Measurements from ENCODE around the gene RGL3.
"Not testable (repeated sequence)": the region's sequence is repeated elsewhere in the genome, so short reads cannot be mapped to it uniquely, and the experiment has no call there.

RGL3 gene

DNA sequence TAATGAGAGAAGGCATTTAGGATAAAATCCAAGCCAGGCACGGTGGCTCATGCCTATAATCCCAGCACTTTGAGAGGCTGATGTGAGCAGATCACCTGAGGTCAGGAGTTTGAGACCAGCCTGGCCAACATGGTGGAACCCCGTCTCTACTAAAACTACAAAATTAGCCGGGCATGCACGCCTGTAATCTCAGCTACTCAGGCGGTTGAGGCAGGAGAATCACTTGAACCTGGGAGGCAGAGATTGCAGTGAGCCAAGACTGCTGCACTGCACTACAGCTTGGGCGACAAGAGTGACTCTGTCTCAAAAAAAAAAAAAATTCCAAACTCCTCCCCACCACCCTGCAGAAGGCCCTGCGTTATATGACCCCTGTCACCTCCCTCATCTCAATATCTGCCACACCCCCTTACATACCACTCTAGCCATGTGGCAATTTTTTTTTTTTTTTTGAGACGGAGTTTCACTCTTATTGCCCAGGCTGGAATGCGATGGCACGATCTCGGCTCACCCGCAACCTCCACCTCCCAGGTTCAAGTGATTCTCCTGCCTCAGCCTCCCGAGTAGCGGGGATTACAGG lies 39.8 kb downstream of the RGL3 start:
- DNase-seq, result not testable (repeated sequence)

DNA sequence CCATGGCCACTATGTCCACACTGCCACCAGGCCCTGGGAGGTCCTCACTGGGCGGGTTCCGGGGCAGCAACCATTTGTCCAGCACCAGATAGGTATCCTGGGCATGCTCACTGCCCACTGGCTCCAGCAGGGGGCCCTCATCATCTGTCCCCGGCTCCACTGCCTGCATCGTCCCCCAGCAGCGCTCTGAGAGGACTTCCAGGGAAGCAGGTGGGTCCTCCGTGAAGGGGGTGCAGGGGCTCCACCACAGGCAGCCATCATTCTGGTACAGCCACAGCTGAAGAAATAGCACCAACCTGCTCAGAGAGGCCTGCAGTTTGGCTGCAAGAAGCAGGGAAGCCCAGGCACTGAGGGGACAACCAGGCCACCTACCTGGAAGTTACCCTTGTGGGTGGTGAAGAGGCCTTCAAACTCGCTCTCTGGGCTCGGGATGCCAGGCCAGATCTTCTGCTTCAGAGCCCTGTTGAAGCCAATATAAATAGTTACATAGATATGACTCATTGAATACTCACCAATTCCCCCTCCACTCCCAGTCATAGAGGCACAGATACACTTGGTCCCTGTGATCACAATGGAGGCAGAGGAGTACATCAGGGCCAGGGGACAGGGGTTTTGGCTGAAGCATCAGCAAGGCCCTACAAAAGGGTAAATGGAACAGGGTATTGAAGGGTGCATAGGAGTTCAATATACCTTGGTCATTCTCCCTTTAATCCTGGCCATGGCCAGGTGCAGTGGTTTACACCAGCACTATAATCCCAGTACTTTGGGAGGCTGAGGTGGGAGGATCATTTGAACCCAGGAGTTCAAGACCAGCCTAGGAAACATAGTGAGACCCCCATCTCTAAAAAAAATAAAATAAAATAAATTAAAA lies 40.6 kb downstream of the RGL3 start:
- DNase-seq, result no peak

DNA sequence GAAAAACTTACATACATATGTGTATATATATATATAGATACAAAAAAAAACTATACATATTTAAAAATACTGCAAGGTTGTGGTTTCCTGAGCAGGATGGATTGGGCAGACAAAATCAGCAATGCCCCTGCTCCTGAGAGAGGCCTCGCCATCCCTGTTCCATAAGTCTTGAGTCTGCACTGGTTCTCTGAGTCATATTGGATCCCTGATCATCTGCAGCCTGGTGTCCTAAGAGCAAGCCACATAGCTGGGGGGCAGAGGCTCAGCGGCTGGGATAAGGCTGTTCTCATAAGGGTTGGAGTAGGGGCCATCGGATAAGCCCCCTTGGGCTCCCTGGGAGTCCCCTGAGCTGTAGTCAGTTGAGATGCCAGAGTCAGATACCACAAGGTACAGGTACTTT lies 41.4 kb downstream of the RGL3 start:
- DNase-seq, result no peak

- DNase-seq, result no peak
Observed at GRCh38 chr19:11377237-11377636, 41.9 kb downstream of the RGL3 start.

DNA sequence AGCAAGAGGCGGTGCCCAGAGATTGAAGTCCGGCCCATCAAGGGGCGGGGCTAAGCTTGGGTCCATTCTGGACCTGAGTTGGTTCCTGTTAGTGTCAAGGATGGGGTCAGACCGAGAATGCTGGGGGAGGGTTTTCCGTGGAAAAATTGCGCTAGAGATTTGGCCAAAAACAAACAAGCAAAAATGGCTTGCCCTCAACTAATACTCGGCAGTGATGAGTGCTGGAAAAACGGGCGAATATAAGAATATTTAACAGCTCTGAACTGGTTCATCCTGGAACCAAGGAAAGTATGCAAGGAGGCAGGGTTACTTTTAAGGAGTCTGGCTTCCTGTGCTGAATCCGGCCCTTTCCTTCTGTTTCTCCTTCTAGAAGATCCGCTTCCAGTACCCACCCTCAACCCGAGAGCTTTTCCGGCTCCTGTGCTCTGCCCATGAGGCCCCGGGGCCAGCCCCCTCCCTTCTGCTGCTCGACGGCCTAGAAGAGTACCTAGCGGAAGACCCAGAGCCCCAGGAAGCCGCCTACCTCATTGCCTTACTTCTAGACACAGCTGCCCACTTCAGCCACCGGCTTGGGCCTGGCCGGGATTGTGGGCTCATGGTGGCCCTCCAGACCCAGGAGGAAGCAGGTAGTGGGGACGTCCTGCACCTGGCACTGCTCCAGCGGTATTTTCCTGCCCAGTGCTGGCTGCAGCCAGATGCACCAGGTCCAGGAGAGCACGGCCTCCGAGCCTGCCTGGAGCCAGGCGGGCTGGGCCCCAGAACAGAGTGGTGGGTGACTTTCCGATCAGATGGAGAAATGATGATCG lies 43.8 kb downstream of the RGL3 start:
- no peak for DNase-seq

DNA sequence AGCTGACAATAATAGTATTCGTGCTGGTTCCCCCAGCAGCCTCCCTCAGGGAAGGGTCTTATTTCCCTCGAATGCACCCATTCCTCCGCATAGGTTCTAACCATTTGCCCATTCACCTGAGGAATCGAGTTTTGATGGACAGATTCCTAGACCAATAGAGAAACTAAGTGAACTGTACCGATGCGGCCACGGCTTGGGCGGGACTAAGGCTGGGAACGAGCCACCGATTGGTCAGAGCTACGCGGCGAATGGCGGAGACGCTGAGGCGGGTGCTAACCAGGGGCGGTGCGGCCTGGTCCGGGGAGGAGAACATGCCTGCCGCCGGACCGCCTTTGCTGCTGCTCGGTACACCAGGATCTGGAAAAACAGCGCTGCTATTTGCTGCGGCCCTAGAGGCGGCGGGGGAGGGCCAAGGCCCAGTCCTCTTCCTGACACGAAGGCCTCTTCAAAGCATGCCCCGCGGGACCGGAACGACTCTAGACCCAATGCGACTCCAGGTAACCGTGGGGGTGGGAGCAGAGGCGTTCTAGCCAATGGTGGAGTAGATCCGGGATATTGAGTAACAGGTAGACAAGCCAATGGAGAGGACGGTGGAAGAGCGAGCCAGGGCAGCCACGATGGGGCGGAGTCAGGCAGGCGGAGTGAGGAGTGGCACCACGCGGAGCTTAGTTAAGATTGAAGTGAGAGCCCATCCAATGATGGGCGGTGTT lies 44.5 kb downstream of the RGL3 start, which contains the start of gene SWSAP1:
Gene SWSAP1 (plus strand): TSS at position 234 of the 710 bp plus-strand sequence. CDS start 15 bp downstream, at position 249.
- DNase-seq, result peak; percentile 97

- no peak for DNase-seq
Observed at GRCh38 chr19:11373885-11374432, 45.2 kb downstream of the RGL3 start.

GRCh38 chr19:11373166-11373884 lies 45.8 kb downstream of the RGL3 start:
- DNase-seq, result peak; percentile 24

DNA sequence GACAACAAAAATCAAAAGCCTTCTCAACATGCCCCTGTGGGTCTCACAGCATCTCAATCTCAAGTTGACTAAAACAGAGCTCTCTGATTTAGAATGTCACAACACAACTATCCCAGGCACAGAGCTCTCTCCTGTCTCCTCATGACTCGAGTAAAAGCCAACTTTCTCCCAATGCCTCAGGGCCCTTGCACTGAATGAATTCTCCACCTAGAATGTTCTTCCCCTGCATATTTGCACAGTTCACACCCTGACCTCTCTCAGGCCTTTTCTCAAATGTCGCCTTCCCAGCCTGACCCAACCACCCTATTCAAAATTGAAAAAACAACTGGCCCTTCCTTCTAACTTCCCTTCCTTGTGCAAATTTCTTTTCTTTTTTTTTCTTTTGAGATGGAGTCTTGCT lies 48.4 kb downstream of the RGL3 start:
- DNase-seq, result no peak

DNA sequence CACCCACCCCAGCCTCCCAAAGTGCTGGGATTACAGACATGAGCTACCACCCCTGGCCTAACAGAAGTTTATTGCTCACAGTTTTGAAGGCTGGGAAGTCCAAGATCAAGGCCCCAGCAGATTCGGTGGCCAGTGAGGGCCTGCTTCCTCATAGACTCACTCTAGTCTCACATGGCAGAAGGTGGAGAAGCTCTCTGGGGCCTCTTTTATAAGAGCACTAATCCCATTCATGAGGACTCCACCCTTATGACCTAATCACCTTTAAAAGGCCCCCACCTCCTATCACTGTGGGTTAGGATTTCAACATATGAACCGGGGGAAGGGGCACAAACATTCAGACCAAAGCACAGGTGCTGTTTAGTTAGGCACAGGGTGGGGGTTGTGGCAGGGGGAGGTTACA lies 51.6 kb downstream of the RGL3 start:
- DNase-seq, result no peak

DNA sequence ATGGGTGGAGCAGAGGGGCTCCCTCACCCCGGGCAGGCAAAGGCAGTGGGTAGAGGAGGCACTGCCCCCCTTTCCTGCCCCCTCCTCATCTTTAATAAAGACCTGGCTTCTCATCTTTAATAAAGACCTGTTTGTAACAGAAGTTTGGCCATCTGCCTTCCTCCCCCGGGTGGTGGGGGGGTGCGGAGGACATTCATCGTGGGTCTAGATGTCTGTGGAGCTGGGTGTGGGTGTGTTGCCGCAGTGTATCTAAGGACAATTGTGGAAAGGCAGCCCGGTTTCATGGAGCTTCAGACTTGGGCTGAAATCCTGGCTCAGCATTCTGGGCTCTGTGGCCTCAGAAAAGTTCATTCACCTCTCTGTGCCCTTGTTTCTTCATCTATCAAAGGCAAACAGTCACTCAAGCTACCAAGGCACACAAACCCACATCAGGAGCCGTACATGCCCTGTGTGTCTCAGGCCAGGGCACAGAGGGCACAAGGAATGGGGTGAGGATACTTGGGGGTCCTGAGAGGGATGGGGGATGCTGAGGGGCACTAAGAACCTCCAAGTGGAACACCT lies 53.5 kb downstream of the RGL3 start:
- no peak for DNase-seq

- no peak for DNase-seq
Observed at GRCh38 chr19:11364935-11365334, 54.2 kb downstream of the RGL3 start.

DNA sequence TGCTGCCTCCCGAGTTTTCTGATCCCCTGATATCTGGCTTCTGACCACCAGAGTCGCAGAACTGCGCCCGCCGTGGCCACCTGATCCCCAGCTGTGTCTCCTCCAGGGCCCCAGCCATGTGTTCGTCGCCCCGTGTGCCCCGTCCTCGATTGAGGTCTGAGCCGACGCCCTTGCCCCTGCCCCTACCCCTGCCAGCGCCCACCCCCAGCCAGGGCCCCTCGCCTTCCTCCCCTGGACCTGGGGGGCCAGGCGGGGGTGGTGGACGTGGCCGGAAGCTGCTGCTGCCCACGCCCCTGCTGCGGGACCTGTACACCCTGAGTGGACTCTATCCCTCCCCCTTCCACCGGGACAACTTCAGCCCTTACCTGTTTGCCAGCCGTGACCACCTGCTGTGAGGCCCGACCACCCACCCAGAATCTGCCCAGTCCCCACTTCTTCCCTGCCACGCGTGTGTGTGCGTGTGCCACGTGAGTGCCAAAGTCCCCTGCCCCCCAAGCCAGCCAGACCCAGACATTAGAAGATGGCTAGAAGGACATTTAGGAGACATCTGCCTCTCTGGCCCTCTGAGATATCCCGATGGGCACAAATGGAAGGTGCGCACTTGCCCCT lies 54.7 kb downstream of the RGL3 start:
- no peak for DNase-seq

- no peak for DNase-seq
Observed at GRCh38 chr19:11363881-11364280, 55.2 kb downstream of the RGL3 start.

GRCh38 chr19:11361771-11362731 lies 57.1 kb downstream of the RGL3 start:
- no peak for DNase-seq

- no peak for DNase-seq
Observed at GRCh38 chr19:11361037-11361770, 57.9 kb downstream of the RGL3 start.

- DNase-seq, result no peak
Observed at GRCh38 chr19:11359421-11359820, 59.7 kb downstream of the RGL3 start.

- no peak for DNase-seq
Observed at GRCh38 chr19:11356676-11357550, 62.2 kb downstream of the RGL3 start.

Data from NCI-H526 treated with DMSO at 0.1 percent for 48 hours (cell line).